ENCODE results near the gene ATXN7L1. TPM values are rescaled to one million over a fixed set of nuclear protein-coding genes. Genes with fewer than 3 reads are reported as not detected.

ATXN7L1 gene
- polyA plus RNA-seq, 4 donors = 9.7 to 50.8 (median 26.7) TPM

GRCh38 chr7:105911961-105912575 is 35.7 kb upstream of the ATXN7L1 start:
- H3K9me3 ChIP-seq (ENCODE audit: control insufficient read depth in 2 of 2, insufficient read depth in 1 of 2, low read depth in 1 of 2, low read length in 1 of 2) = peaks cover 0 to 8% of the 10 kb centered on the region in 2 donors
- FAIRE-seq (no peak), DNase-seq (no peak)
- H3K27me3 ChIP-seq (ENCODE audit: control insufficient read depth in 3 of 3, insufficient read depth in 3 of 3, low read length in 3 of 3) = no peaks in the 10 kb centered on the region
- H3K4me3 ChIP-seq (ENCODE audit: low read depth in 1 of 3, low read length in 3 of 3) = no peak overlapping the region
- no peaks in the 10 kb centered on the region for H3K4me1 ChIP-seq (ENCODE audit: control insufficient read depth in 3 of 3, insufficient read depth in 2 of 3, low read depth in 1 of 3, low read length in 2 of 3)
- H3K36me3 ChIP-seq (ENCODE audit: control insufficient read depth in 3 of 3, insufficient read depth in 2 of 3, low read depth in 1 of 3, low read length in 3 of 3) = peaks cover 0 to 22% (median 0%) of the 10 kb centered on the region in 3 donors
- H3K27ac ChIP-seq (ENCODE audit: low read depth in 1 of 3, low read length in 2 of 3) = no peak overlapping the region
- WGBS, 3 donors = 94 to 97% (median 94%) methylated on average over 4 of the region's 4 CpGs

GRCh38 chr7:105910172-105910571 is 33.8 kb upstream of the ATXN7L1 start:
- FAIRE-seq (no peak), DNase-seq (no peak)
- H3K4me1 ChIP-seq (ENCODE audit: control insufficient read depth in 3 of 3, insufficient read depth in 2 of 3, low read depth in 1 of 3, low read length in 2 of 3) = no peaks in the 10 kb centered on the region
- no peak overlapping the region for H3K4me3 ChIP-seq (ENCODE audit: low read depth in 1 of 3, low read length in 3 of 3)
- WGBS, 3 donors = 85 to 97% (median 95%) methylated on average over 5 of the region's 5 CpGs
- H3K9me3 ChIP-seq (ENCODE audit: control insufficient read depth in 2 of 2, insufficient read depth in 1 of 2, low read depth in 1 of 2, low read length in 1 of 2) = peaks cover 0 to 8% of the 10 kb centered on the region in 2 donors
- H3K27me3 ChIP-seq (ENCODE audit: control insufficient read depth in 3 of 3, insufficient read depth in 3 of 3, low read length in 3 of 3) = no peaks in the 10 kb centered on the region
- H3K36me3 ChIP-seq (ENCODE audit: control insufficient read depth in 3 of 3, insufficient read depth in 2 of 3, low read depth in 1 of 3, low read length in 3 of 3) = peaks cover 0 to 14% (median 0%) of the 10 kb centered on the region in 3 donors
- no peak overlapping the region for H3K27ac ChIP-seq (ENCODE audit: low read depth in 1 of 3, low read length in 2 of 3)

GRCh38 chr7:105909742-105910141 is 33.3 kb upstream of the ATXN7L1 start:
- peaks cover 0 to 14% (median 0%) of the 10 kb centered on the region in 3 donors for H3K36me3 ChIP-seq (ENCODE audit: control insufficient read depth in 3 of 3, insufficient read depth in 2 of 3, low read depth in 1 of 3, low read length in 3 of 3)
- no peak overlapping the region for H3K4me3 ChIP-seq (ENCODE audit: low read depth in 1 of 3, low read length in 3 of 3)
- H3K4me1 ChIP-seq (ENCODE audit: control insufficient read depth in 3 of 3, insufficient read depth in 2 of 3, low read depth in 1 of 3, low read length in 2 of 3) = no peaks in the 10 kb centered on the region
- DNase-seq (no peak), FAIRE-seq (no peak)
- no peaks in the 10 kb centered on the region for H3K27me3 ChIP-seq (ENCODE audit: control insufficient read depth in 3 of 3, insufficient read depth in 3 of 3, low read length in 3 of 3)
- H3K9me3 ChIP-seq (ENCODE audit: control insufficient read depth in 2 of 2, insufficient read depth in 1 of 2, low read depth in 1 of 2, low read length in 1 of 2) = peaks cover 0 to 8% of the 10 kb centered on the region in 2 donors
- no peak overlapping the region for H3K27ac ChIP-seq (ENCODE audit: low read depth in 1 of 3, low read length in 2 of 3)
- 93 to 99% (median 94%) methylated on average over 7 of the region's 7 CpGs for WGBS, 3 donors

- 81 to 89% (median 81%) methylated on average over 9 of the region's 9 CpGs for WGBS, 3 donors
- H3K27me3 ChIP-seq (ENCODE audit: control insufficient read depth in 3 of 3, insufficient read depth in 3 of 3, low read length in 3 of 3) = no peaks in the 10 kb centered on the region
- peaks cover 0 to 14% (median 0%) of the 10 kb centered on the region in 3 donors for H3K36me3 ChIP-seq (ENCODE audit: control insufficient read depth in 3 of 3, insufficient read depth in 2 of 3, low read depth in 1 of 3, low read length in 3 of 3)
- peaks cover 0 to 11% of the 10 kb centered on the region in 2 donors for H3K9me3 ChIP-seq (ENCODE audit: control insufficient read depth in 2 of 2, insufficient read depth in 1 of 2, low read depth in 1 of 2, low read length in 1 of 2)
- no peak overlapping the region for H3K27ac ChIP-seq (ENCODE audit: low read depth in 1 of 3, low read length in 2 of 3)
- DNase-seq = no peak
- no peak for FAIRE-seq
- no peak overlapping the region for H3K4me3 ChIP-seq (ENCODE audit: low read depth in 1 of 3, low read length in 3 of 3)
- H3K4me1 ChIP-seq (ENCODE audit: control insufficient read depth in 3 of 3, insufficient read depth in 2 of 3, low read depth in 1 of 3, low read length in 2 of 3) = no peaks in the 10 kb centered on the region
Measured at GRCh38 chr7:105907129-105907846, 30.9 kb upstream of the ATXN7L1 start.

GRCh38 chr7:105906695-105907094 is 30.3 kb upstream of the ATXN7L1 start:
- H3K9me3 ChIP-seq (ENCODE audit: control insufficient read depth in 2 of 2, insufficient read depth in 1 of 2, low read depth in 1 of 2, low read length in 1 of 2) = peaks cover 0 to 11% of the 10 kb centered on the region in 2 donors
- no peak overlapping the region for H3K27ac ChIP-seq (ENCODE audit: low read depth in 1 of 3, low read length in 2 of 3)
- FAIRE-seq (no peak), DNase-seq (no peak)
- H3K36me3 ChIP-seq (ENCODE audit: control insufficient read depth in 3 of 3, insufficient read depth in 2 of 3, low read depth in 1 of 3, low read length in 3 of 3) = peaks cover 0 to 14% (median 0%) of the 10 kb centered on the region in 3 donors
- no peaks in the 10 kb centered on the region for H3K4me1 ChIP-seq (ENCODE audit: control insufficient read depth in 3 of 3, insufficient read depth in 2 of 3, low read depth in 1 of 3, low read length in 2 of 3)
- WGBS, 3 donors = 60 to 62% (median 62%) methylated on average over 2 of the region's 2 CpGs
- H3K27me3 ChIP-seq (ENCODE audit: control insufficient read depth in 3 of 3, insufficient read depth in 3 of 3, low read length in 3 of 3) = no peaks in the 10 kb centered on the region
- H3K4me3 ChIP-seq (ENCODE audit: low read depth in 1 of 3, low read length in 3 of 3) = no peak overlapping the region

- Histone ChIP-seq H3K27ac (ENCODE audit: low read depth in 1 of 3, low read length in 2 of 3) (no peak overlapping the region), H3K36me3 (ENCODE audit: control insufficient read depth in 3 of 3, insufficient read depth in 2 of 3, low read depth in 1 of 3, low read length in 3 of 3) (peaks cover 0 to 11% (median 0%) of the 10 kb centered on the region in 3 donors), H3K27me3 (ENCODE audit: control insufficient read depth in 3 of 3, insufficient read depth in 3 of 3, low read length in 3 of 3) (no peaks in the 10 kb centered on the region), H3K4me3 (ENCODE audit: low read depth in 1 of 3, low read length in 3 of 3) (no peak overlapping the region), H3K4me1 (ENCODE audit: control insufficient read depth in 3 of 3, insufficient read depth in 2 of 3, low read depth in 1 of 3, low read length in 2 of 3) (no peaks in the 10 kb centered on the region), H3K9me3 (ENCODE audit: control insufficient read depth in 2 of 2, insufficient read depth in 1 of 2, low read depth in 1 of 2, low read length in 1 of 2) (peaks cover 0 to 11% of the 10 kb centered on the region in 2 donors)
- DNase-seq (no peak), FAIRE-seq (no peak)
- 72 to 85% (median 81%) methylated on average over 8 of the region's 8 CpGs for WGBS, 3 donors
Measured at GRCh38 chr7:105905910-105906568, 29.6 kb upstream of the ATXN7L1 start.

- no peak overlapping the region for H3K27ac ChIP-seq (ENCODE audit: low read depth in 1 of 3, low read length in 2 of 3)
- no peak overlapping the region for H3K4me3 ChIP-seq (ENCODE audit: low read depth in 1 of 3, low read length in 3 of 3)
- 77 to 82% (median 80%) methylated on average over 11 of the region's 11 CpGs for WGBS, 3 donors
- H3K4me1 ChIP-seq (ENCODE audit: control insufficient read depth in 3 of 3, insufficient read depth in 2 of 3, low read depth in 1 of 3, low read length in 2 of 3) = no peaks in the 10 kb centered on the region
- no peak for DNase-seq
- H3K36me3 ChIP-seq (ENCODE audit: control insufficient read depth in 3 of 3, insufficient read depth in 2 of 3, low read depth in 1 of 3, low read length in 3 of 3) = peaks cover 0 to 6% (median 0%) of the 10 kb centered on the region in 3 donors
- FAIRE-seq = no peak
- H3K9me3 ChIP-seq (ENCODE audit: control insufficient read depth in 2 of 2, insufficient read depth in 1 of 2, low read depth in 1 of 2, low read length in 1 of 2) = peaks cover 0 to 6% of the 10 kb centered on the region in 2 donors
- no peaks in the 10 kb centered on the region for H3K27me3 ChIP-seq (ENCODE audit: control insufficient read depth in 3 of 3, insufficient read depth in 3 of 3, low read length in 3 of 3)
Measured at GRCh38 chr7:105905209-105905909, 29.0 kb upstream of the ATXN7L1 start.

- 88 to 92% (median 90%) methylated on average over 1 of the region's 1 CpG for WGBS, 3 donors
- Histone ChIP-seq H3K27ac (ENCODE audit: low read depth in 1 of 3, low read length in 2 of 3) (no peak overlapping the region), H3K4me3 (ENCODE audit: low read depth in 1 of 3, low read length in 3 of 3) (no peak overlapping the region), H3K36me3 (ENCODE audit: control insufficient read depth in 3 of 3, insufficient read depth in 2 of 3, low read depth in 1 of 3, low read length in 3 of 3) (peaks cover 0 to 4% (median 0%) of the 10 kb centered on the region in 3 donors), H3K9me3 (ENCODE audit: control insufficient read depth in 2 of 2, insufficient read depth in 1 of 2, low read depth in 1 of 2, low read length in 1 of 2) (peaks cover 0 to 4% of the 10 kb centered on the region in 2 donors), H3K4me1 (ENCODE audit: control insufficient read depth in 3 of 3, insufficient read depth in 2 of 3, low read depth in 1 of 3, low read length in 2 of 3) (no peaks in the 10 kb centered on the region), H3K27me3 (ENCODE audit: control insufficient read depth in 3 of 3, insufficient read depth in 3 of 3, low read length in 3 of 3) (no peaks in the 10 kb centered on the region)
- no peak for FAIRE-seq
- no peak for DNase-seq
Measured at GRCh38 chr7:105904064-105904463, 27.7 kb upstream of the ATXN7L1 start.
